Activated CD4-positive, CD25-positive, alpha-beta regulatory T cell treated with anti-CD3 and anti-CD28 coated beads, Interleukin-2, amount 50 U/mL, for 16 hours (primary cell): ENCODE results near the gene EMC9.

Experiments
- DNase-seq: peaks from one replicate; pipeline ENCODE4 v3.0.0-alpha.2; 2020; ENCODE audit warnings: low read depth, low spot score

EMC9 gene

DNA sequence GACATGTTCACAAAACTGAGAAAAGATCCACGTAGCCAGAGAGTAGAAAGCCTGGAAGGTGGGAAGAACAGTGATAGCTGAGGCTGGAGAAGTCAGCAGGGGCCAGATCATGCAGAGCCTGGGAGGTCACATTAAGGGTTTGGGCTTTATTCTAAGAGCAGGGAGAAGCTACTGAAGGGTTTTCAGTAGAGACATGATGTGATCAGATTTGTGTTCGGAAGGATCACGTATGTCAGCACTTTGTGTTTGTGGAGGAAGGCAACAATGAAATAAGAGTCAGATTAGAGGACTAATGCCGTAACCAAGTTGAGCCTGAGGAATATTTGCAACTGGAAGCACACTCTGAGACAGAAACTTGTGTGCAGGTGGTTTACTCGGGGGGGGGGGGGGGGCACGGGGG lies 51.5 kb downstream of the EMC9 start:
- DNase-seq, result no peak
